Epidermal melanocyte (primary cell): Measurements from ENCODE around the gene GPSM1.
"Not testable (repeated sequence)": the region's sequence is repeated elsewhere in the genome, so short reads cannot be mapped to it uniquely, and the experiment has no call there.

ENCODE experiments used
- DNase-seq: peaks from one replicate; pipeline ENCODE4 v3.0.0; 2011; ENCODE audit warnings: low spot score; ENCODE audit not compliant: insufficient read length

GPSM1 gene

GRCh38 chr9:136394312-136395019 lies 67.1 kb downstream of the GPSM1 start:
- DNase-seq: no peak

DNA sequence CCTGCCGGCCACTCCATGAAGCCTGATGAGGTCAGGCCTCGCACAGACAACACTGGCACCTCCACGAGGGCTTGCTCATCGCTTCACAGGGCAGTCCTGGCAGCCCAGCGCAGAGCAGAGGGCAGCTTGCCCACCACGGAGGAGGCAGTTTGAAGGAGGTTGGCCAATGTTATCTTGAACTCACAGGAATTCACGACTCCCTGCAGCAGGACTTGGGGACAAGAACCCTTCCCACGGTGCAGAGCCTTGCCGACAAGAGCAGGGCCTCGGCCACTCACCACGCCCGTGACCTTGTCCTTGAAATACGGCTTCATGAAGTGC lies 67.6 kb downstream of the GPSM1 start:
- no peak for DNase-seq

DNA sequence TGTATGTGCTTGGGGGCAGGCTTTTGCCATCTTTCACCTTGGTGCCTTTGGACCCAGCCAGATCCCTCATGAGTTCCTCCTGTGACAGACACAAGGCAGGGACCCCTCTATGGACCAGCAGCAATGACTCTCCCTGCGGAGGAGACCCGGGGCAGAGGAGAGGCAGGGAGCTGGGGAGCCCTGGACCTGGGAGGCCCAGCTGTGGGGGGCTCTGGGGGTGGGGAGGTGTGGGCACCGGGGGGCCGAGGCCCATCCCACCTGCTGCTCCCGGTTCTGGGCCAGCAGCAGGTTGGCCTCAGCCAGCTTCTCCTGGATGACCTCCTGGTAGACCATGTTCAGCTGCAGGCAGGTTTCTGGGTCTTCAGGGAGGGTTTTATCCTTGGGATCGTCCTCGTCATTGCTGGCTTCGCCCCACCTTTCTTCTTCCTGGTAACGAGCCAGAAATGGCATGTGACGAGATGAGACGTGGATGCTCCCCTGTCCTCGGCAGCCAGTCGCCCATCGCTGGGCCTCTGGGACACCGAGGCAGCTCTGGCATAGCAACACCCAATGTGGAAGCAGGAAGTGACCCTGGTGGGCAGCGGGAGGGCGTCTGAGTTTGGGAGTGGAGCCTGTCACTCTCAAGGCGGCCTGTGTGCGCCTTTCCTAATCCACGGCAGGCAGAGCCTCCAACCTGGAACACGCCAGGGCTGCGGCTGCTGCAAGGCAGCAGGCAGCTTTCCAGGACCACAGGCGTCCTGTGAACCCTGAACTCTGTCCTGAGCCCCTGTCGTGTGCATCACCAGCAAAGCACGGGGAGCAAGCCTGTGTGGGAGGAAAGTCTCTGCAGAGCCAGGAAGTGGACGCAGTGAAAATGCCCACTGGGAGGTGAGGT lies 68.2 kb downstream of the GPSM1 start:
- no peak for DNase-seq

- no peak for DNase-seq
Measured at GRCh38 chr9:136396219-136396515, 68.8 kb downstream of the GPSM1 start.

DNA sequence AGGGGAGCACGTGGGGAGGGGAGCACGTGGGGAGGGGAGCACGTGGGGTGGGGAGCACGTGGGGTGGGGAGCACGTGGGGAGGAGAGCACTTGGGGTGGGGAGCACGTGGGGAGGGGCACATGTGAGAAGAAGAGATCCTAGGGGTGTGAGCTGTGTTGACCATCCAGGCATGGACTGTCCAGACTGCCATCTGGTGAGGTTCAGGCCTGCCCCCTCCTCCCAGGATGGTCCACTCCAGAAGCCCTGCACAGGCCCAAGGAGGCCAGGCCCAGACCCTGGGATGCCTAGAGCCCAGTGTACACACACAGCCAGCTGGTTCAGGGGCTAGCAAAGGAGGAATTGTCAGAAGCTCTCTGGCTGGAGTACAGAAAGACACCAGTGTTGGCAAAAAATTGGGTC lies 70.3 kb downstream of the GPSM1 start:
- DNase-seq: no peak

GRCh38 chr9:136398286-136398685 lies 70.9 kb downstream of the GPSM1 start:
- no peak for DNase-seq

- DNase-seq: no peak
Measured at GRCh38 chr9:136399176-136400037, 72.1 kb downstream of the GPSM1 start.

DNA sequence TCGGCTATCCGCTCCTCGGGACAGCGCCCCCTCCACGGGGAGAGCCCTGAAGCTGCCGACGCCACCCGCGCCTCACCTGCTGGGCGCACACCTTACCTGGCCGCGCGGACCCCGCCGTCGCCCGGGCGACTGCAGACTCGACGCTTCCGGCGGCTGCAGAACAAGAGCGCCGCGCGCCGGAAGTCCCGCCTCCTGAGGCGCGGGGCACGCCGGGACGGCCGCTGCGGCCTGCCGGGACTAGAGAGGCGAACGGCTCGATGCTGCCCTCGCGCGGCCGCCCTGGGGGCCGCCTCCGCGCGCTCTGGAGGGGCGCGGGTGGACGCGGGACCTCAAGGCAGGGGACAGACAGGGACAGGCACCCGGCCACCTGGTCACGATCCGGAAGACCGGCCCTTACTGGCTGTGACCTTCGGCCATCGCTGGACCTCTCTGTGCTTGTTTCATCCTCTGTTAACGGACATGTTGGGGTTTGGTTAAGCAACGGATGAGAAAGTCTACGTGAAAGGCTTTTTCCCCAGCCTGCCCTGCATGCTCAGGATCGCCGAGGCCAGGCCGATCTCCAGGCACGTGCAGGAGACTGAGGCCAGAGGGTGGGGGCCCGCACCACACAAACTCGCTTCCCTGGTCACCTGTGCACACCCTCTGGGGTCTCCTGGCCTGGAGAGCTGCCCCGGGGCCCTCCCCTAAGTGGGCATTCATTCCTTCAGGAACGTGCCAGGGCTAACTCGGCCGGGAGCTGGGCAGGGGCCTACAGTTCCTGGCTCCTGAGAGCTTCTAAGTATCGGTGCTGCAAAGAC lies 72.9 kb downstream of the GPSM1 start, which contains the start of gene SNAPC4:
SNAPC4 (minus strand) TSS at position 133 of the 797 bp plus-strand sequence. CDS start 1,742 bp downstream, outside the sequence.
- DNase-seq: peak; percentile 94

- no peak for DNase-seq
Measured at GRCh38 chr9:136401173-136401922, 74.0 kb downstream of the GPSM1 start.

DNA sequence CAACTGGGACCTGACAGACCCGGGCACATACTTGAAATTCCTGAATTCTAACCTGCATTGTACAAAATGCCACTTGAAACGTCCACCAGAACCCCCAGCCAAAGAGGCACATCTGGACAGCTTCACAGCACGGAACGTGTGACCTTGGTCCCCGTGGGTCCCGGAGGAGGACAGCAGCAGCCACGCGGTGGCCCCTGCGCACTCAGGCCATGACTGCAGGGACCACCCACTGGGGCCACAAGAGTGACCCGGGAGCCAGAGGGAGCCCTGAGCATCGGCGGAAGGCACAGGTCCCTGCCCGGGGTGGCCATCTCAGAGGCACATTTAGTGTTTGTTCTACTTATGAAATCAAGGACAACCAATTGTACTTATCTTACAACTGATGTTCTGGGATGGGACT lies 74.7 kb downstream of the GPSM1 start:
- no peak for DNase-seq

- DNase-seq: no peak
Measured at GRCh38 chr9:136403538-136403914, 76.2 kb downstream of the GPSM1 start.

GRCh38 chr9:136403915-136404800 lies 76.8 kb downstream of the GPSM1 start:
- no peak for DNase-seq

DNA sequence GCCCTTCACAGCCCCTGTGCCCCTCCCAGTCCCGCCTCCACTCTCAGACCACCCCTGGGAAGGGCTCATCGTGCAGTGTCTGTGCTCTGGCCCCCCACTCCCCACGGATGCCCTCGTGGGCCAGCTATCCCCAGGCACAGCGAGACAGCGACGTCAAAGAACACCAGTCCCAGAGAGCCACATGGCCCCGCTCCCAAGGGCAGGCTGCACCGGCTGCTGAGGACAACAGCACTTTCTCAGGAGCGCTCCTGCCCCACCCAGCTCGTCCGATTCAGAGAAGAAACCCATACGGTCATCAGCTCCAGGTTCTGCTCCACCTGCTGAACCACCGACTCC lies 77.4 kb downstream of the GPSM1 start:
- DNase-seq: no peak

- no peak for DNase-seq
Measured at GRCh38 chr9:136405481-136405880, 78.1 kb downstream of the GPSM1 start.

DNA sequence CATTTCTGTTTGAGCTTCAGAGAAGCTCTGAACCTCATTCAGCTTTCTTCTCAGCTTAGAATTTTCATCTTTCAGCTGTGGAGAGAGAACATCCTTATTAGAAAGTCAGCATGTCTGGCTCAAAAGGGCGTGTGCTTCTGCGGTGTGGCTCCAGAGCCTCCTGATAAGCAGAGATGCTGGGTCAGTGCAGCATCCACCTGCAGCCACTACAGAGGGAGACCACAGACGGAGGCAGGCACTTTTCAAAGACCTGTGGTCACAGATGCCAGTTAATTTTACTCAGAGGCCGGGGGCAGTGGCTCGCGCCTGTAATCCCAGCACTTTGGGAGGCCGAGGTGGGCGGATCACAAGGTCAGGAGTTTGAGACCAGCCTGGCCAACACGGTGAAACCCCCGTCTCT lies 78.6 kb downstream of the GPSM1 start:
- not testable (repeated sequence) for DNase-seq

- DNase-seq: not testable (repeated sequence)
Measured at GRCh38 chr9:136407061-136407460, 79.7 kb downstream of the GPSM1 start.

DNA sequence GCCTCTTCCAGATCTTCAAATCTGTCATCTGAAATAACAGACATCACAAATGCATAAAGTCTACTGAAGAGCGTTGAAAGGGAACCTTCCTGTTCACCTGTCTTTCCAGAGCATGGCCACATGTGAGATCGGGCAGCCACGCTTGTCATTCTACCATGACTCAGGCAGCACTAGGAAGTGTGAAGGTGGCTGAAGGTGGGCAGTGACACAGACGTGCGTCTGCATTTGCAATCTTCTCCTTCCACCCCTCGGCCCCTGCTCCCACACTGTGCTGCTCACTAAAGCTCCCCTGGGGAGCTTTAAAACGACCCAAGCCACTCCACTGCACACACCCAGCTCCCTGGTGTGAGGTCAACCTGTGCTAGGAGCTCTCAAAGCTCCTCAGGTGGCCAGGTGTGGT lies 80.6 kb downstream of the GPSM1 start:
- no peak for DNase-seq
